Measurements from ENCODE around the gene HAT1.
"Not testable (repeated sequence)": the region's sequence is repeated elsewhere in the genome, so short reads cannot be mapped to it uniquely, and the experiment has no call there.

The HAT1 gene

GRCh38 chr2:171893824-171894611 lies 28.2 kb upstream of the HAT1 start, which contains the start of gene SLC25A12:
SLC25A12 (minus strand) TSS chr2:171894244; CDS start chr2:171894214, 30 bp downstream.
- no peaks in the 10 kb centered on the region for H3K27me3 ChIP-seq (ENCODE audit: control insufficient read depth, insufficient read depth, low read length)
- peaks cover 10% of the 10 kb centered on the region for H3K4me1 ChIP-seq (ENCODE audit: control insufficient read depth, insufficient read depth, low read length)
- peaks cover 3% of the 10 kb centered on the region for H3K9me3 ChIP-seq (ENCODE audit: control insufficient read depth, insufficient read depth, low read length)
- H3K4me3 ChIP-seq (ENCODE audit: low read depth, low read length): peak within 1 kb of the TSS; percentile 86
- peak within 1 kb of the TSS; percentile 73 for H3K9ac ChIP-seq (ENCODE audit: low read depth, low read length)
- no peaks in the 10 kb centered on the region for H3K36me3 ChIP-seq (ENCODE audit: control insufficient read depth, insufficient read depth, low read length)

- H3K9ac ChIP-seq (ENCODE audit: low read depth, low read length): peak overlapping the region; percentile 73
- no peaks in the 10 kb centered on the region for H3K36me3 ChIP-seq (ENCODE audit: control insufficient read depth, insufficient read depth, low read length)
- H3K4me3 ChIP-seq (ENCODE audit: low read depth, low read length): peak overlapping the region; percentile 86
- no peaks in the 10 kb centered on the region for H3K27me3 ChIP-seq (ENCODE audit: control insufficient read depth, insufficient read depth, low read length)
- H3K4me1 ChIP-seq (ENCODE audit: control insufficient read depth, insufficient read depth, low read length): peaks cover 10% of the 10 kb centered on the region
- H3K9me3 ChIP-seq (ENCODE audit: control insufficient read depth, insufficient read depth, low read length): peaks cover 3% of the 10 kb centered on the region
Observed at GRCh38 chr2:171894612-171894947, 27.7 kb upstream of the HAT1 start.

- Histone ChIP-seq H3K36me3 (ENCODE audit: control insufficient read depth, insufficient read depth, low read length) (no peaks in the 10 kb centered on the region), H3K27me3 (ENCODE audit: control insufficient read depth, insufficient read depth, low read length) (no peaks in the 10 kb centered on the region), H3K9me3 (ENCODE audit: control insufficient read depth, insufficient read depth, low read length) (peaks cover 3% of the 10 kb centered on the region), H3K4me3 (ENCODE audit: low read depth, low read length) (no peak overlapping the region), H3K9ac (ENCODE audit: low read depth, low read length) (no peak overlapping the region), H3K4me1 (ENCODE audit: control insufficient read depth, insufficient read depth, low read length) (peaks cover 10% of the 10 kb centered on the region)
Observed at GRCh38 chr2:171895786-171896185, 26.5 kb upstream of the HAT1 start.

GRCh38 chr2:171899623-171900282 lies 22.5 kb upstream of the HAT1 start:
- H3K9ac ChIP-seq (ENCODE audit: low read depth, low read length); H3K4me1 ChIP-seq (ENCODE audit: control insufficient read depth, insufficient read depth, low read length); H3K36me3 ChIP-seq (ENCODE audit: control insufficient read depth, insufficient read depth, low read length); H3K4me3 ChIP-seq (ENCODE audit: low read depth, low read length); H3K9me3 ChIP-seq (ENCODE audit: control insufficient read depth, insufficient read depth, low read length); H3K27me3 ChIP-seq (ENCODE audit: control insufficient read depth, insufficient read depth, low read length): not testable (repeated sequence)

- Histone ChIP-seq H3K4me1 (ENCODE audit: control insufficient read depth, insufficient read depth, low read length) (no peaks in the 10 kb centered on the region), H3K36me3 (ENCODE audit: control insufficient read depth, insufficient read depth, low read length) (no peaks in the 10 kb centered on the region), H3K27me3 (ENCODE audit: control insufficient read depth, insufficient read depth, low read length) (no peaks in the 10 kb centered on the region), H3K9ac (ENCODE audit: low read depth, low read length) (no peak overlapping the region), H3K4me3 (ENCODE audit: low read depth, low read length) (no peak overlapping the region), H3K9me3 (ENCODE audit: control insufficient read depth, insufficient read depth, low read length) (peaks cover 3% of the 10 kb centered on the region)
Observed at GRCh38 chr2:171902840-171903420, 19.3 kb upstream of the HAT1 start.

GRCh38 chr2:171908235-171908634 lies 14.0 kb upstream of the HAT1 start:
- H3K9me3 ChIP-seq (ENCODE audit: control insufficient read depth, insufficient read depth, low read length): no peaks in the 10 kb centered on the region

GRCh38 chr2:171909266-171909665 lies 13.0 kb upstream of the HAT1 start:
- Histone ChIP-seq H3K36me3 (ENCODE audit: control insufficient read depth, insufficient read depth, low read length) (no peaks in the 10 kb centered on the region), H3K9ac (ENCODE audit: low read depth, low read length) (no peak overlapping the region), H3K9me3 (ENCODE audit: control insufficient read depth, insufficient read depth, low read length) (no peaks in the 10 kb centered on the region), H3K4me3 (ENCODE audit: low read depth, low read length) (no peak overlapping the region), H3K27me3 (ENCODE audit: control insufficient read depth, insufficient read depth, low read length) (no peaks in the 10 kb centered on the region), H3K4me1 (ENCODE audit: control insufficient read depth, insufficient read depth, low read length) (no peaks in the 10 kb centered on the region)

More at GRCh38 chr2:171908235-171908634, 14.0 kb upstream of the HAT1 start:
- Histone ChIP-seq H3K4me1 (ENCODE audit: control insufficient read depth, insufficient read depth, low read length) (no peaks in the 10 kb centered on the region), H3K36me3 (ENCODE audit: control insufficient read depth, insufficient read depth, low read length) (no peaks in the 10 kb centered on the region), H3K27me3 (ENCODE audit: control insufficient read depth, insufficient read depth, low read length) (no peaks in the 10 kb centered on the region), H3K9ac (ENCODE audit: low read depth, low read length) (no peak overlapping the region), H3K4me3 (ENCODE audit: low read depth, low read length) (no peak overlapping the region)

- Histone ChIP-seq H3K9me3 (ENCODE audit: control insufficient read depth, insufficient read depth, low read length) (no peaks in the 10 kb centered on the region), H3K36me3 (ENCODE audit: control insufficient read depth, insufficient read depth, low read length) (no peaks in the 10 kb centered on the region), H3K4me3 (ENCODE audit: low read depth, low read length) (no peak overlapping the region), H3K9ac (ENCODE audit: low read depth, low read length) (no peak overlapping the region), H3K27me3 (ENCODE audit: control insufficient read depth, insufficient read depth, low read length) (no peaks in the 10 kb centered on the region), H3K4me1 (ENCODE audit: control insufficient read depth, insufficient read depth, low read length) (no peaks in the 10 kb centered on the region)
Observed at GRCh38 chr2:171910494-171910893, 11.8 kb upstream of the HAT1 start.

- H3K27me3 ChIP-seq (ENCODE audit: control insufficient read depth, insufficient read depth, low read length): no peaks in the 10 kb centered on the region
- H3K36me3 ChIP-seq (ENCODE audit: control insufficient read depth, insufficient read depth, low read length): no peaks in the 10 kb centered on the region
- H3K9ac ChIP-seq (ENCODE audit: low read depth, low read length): no peak overlapping the region
- H3K9me3 ChIP-seq (ENCODE audit: control insufficient read depth, insufficient read depth, low read length): no peaks in the 10 kb centered on the region
- H3K4me1 ChIP-seq (ENCODE audit: control insufficient read depth, insufficient read depth, low read length): no peaks in the 10 kb centered on the region
- H3K4me3 ChIP-seq (ENCODE audit: low read depth, low read length): no peak overlapping the region
Observed at GRCh38 chr2:171913517-171913916, 8.7 kb upstream of the HAT1 start.

DNA sequence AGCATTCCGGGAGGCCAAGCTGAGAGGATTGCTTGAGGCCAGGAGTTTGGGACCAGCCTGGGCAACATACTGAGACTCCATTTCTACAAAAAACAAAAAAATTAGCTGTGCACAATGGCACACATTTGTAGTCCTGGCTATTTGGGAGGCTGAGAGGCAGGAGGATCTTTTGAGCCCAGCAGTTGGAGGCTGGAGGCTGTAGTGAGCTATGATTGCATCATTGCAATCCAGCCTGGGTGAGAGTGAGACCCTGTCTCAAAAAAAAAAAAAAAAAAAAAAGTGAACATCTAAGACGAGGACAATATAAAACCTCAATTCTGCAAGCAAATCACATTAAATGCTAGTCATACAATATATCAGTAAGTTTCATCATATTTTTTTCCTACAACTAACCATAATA lies 2.8 kb upstream of the HAT1 start:
- no peaks in the 10 kb centered on the region for H3K27me3 ChIP-seq (ENCODE audit: control insufficient read depth, insufficient read depth, low read length)
- no peak overlapping the region for H3K9ac ChIP-seq (ENCODE audit: low read depth, low read length)
- no peak overlapping the region for H3K4me3 ChIP-seq (ENCODE audit: low read depth, low read length)
- peaks cover 2% of the 10 kb centered on the region for H3K4me1 ChIP-seq (ENCODE audit: control insufficient read depth, insufficient read depth, low read length)
- H3K9me3 ChIP-seq (ENCODE audit: control insufficient read depth, insufficient read depth, low read length): no peaks in the 10 kb centered on the region
- H3K36me3 ChIP-seq (ENCODE audit: control insufficient read depth, insufficient read depth, low read length): no peaks in the 10 kb centered on the region

GRCh38 chr2:171921970-171922229 lies 361 bp upstream of the HAT1 start:
- no peaks in the 10 kb centered on the region for H3K36me3 ChIP-seq (ENCODE audit: control insufficient read depth, insufficient read depth, low read length)
- H3K27me3 ChIP-seq (ENCODE audit: control insufficient read depth, insufficient read depth, low read length): no peaks in the 10 kb centered on the region
- H3K4me1 ChIP-seq (ENCODE audit: control insufficient read depth, insufficient read depth, low read length): peaks cover 2% of the 10 kb centered on the region
- H3K9me3 ChIP-seq (ENCODE audit: control insufficient read depth, insufficient read depth, low read length): no peaks in the 10 kb centered on the region
- H3K4me3 ChIP-seq (ENCODE audit: low read depth, low read length): peak overlapping the region; percentile 47
- no peak overlapping the region for H3K9ac ChIP-seq (ENCODE audit: low read depth, low read length)

DNA sequence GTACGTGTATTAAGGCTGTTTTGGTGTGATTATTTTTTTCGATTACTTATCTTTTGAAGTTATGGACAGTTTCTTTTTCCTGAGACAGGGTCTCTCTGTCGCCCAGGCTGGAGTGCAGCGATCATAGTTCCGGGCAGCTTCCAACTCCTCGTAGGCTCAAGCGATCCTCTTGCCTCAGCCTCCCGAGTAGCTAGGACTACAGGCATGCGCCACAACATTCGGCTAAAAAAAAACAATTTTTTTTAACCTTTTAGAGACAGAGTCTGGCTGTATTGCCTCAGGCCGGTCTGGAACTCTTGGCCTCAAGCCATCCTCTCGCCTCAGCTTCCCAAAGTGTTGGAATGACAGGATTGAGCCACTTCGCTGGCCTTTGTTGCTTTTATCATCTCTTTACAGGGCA lies 945 bp downstream of the HAT1 start:
- no peaks in the 10 kb centered on the region for H3K27me3 ChIP-seq (ENCODE audit: control insufficient read depth, insufficient read depth, low read length)
- H3K36me3 ChIP-seq (ENCODE audit: control insufficient read depth, insufficient read depth, low read length): no peaks in the 10 kb centered on the region
- peaks cover 2% of the 10 kb centered on the region for H3K4me1 ChIP-seq (ENCODE audit: control insufficient read depth, insufficient read depth, low read length)
- no peaks in the 10 kb centered on the region for H3K9me3 ChIP-seq (ENCODE audit: control insufficient read depth, insufficient read depth, low read length)
- H3K9ac ChIP-seq (ENCODE audit: low read depth, low read length): peak overlapping the region; percentile 92
- H3K4me3 ChIP-seq (ENCODE audit: low read depth, low read length): peak overlapping the region; percentile 99
